HG03139 (cell line): ENCODE measurements around the gene NSFL1C.

Experiments used
- ATAC-seq: cut with Tn5 transposase; IDR thresholded peaks from one replicate; pipeline ENCODE4 v1.9.1; 2021; ENCODE audit not compliant: unreplicated experiment

NSFL1C gene

DNA sequence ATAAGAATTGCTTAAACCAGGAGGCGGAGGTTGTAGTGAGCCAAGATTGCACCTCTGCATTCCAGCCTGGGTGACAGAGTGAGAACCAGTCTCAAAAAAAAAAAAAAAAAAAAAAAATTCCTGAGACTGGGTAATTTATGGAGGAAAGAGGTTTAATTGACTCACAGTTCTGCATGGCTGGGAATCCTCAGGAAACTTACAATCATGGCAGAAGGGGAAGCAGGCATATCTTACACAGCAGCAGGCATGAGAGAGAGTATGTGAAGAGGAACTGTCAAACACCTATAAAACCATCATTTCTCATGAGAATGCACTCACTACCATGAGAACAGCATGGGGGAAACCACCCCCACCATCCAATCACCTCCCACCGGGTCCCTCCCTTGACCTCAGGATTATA, 72.0 kb downstream of the NSFL1C start:
- ATAC-seq, result no peak

DNA sequence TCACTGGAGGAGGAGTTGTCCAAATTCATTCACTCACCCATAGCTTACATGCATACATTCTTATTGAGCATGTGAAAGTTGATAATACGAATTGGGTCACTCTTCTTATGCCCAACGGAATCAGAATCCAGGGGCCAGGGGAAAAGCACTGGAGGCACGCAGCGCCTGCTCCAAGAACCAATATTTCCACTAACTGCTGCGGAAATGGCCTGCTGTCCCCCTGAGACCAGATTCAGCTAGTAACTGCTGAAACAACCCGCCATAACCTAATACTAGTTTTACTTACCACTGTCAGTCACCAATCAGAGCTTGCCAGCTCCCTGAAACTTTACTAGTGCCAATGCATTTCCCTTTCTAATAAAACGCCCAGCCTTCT, 73.2 kb downstream of the NSFL1C start:
- no peak for ATAC-seq

DNA sequence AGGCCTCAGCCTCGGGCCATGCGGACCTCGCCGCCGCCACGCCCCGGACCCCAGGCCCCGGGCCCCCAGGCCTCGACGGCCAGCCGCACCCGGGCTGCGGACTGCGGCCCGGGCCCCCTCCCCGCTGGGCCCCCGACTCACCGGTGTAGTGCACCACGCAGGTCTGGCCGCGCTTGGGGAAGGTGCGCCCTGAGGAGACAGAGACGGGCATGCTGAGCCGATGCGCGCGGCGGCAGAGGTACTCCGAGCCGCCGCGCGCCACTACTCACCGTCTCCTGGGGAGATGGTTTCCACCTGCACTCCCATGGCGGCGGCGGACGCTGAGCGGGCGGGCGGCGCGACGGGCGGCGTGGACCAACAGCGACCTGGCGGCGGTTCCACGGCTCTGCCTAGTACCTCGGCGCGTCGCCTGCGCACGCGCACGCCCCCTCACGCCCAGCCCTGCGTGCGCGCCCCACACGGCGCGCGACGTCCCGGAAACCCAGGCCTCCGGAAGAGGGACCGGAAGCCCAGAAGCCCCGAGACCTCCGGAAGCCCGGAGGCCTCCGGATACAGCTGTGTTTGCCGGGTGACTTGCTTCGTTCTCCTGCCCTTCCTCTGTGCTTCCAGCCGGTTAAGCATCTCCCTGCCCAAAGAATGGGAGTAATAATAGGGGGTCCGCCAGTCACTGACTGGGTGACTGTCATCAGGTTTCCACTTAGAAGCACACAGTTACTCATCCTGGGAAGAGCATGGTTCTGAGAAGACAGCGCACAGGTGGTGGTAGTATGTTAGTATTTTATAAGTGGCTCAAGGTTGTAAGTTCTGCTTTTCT, 73.7 kb downstream of the NSFL1C start, which contains the start of gene FKBP1A:
TSS of gene FKBP1A (minus strand) at position 362 of the 814 bp plus-strand sequence. CDS start at position 306, 56 bp downstream.
- peak; percentile 84 for ATAC-seq

DNA sequence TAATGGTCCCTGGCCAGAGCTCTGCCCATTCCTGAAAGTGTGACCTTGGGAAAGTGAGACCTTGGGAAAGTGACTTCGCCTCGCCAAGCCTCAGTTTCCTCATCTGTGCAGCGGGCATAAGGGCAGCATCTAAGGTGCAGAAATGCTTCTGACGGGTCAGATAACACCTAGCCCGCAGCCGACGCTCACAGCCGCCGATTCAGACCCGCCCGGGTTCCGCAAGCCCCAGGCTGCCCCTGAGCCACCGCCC, 74.3 kb downstream of the NSFL1C start:
- ATAC-seq, result peak; percentile 14
